Measurements from ENCODE around the gene E2F4. TPM values are rescaled to one million over a fixed set of nuclear protein-coding genes. Genes with fewer than 3 reads are reported as not detected.

E2F4 gene
- total RNA-seq, 6 experiments from 2014 or later = 14.4 to 36.4 (median 22.4) TPM

DNA sequence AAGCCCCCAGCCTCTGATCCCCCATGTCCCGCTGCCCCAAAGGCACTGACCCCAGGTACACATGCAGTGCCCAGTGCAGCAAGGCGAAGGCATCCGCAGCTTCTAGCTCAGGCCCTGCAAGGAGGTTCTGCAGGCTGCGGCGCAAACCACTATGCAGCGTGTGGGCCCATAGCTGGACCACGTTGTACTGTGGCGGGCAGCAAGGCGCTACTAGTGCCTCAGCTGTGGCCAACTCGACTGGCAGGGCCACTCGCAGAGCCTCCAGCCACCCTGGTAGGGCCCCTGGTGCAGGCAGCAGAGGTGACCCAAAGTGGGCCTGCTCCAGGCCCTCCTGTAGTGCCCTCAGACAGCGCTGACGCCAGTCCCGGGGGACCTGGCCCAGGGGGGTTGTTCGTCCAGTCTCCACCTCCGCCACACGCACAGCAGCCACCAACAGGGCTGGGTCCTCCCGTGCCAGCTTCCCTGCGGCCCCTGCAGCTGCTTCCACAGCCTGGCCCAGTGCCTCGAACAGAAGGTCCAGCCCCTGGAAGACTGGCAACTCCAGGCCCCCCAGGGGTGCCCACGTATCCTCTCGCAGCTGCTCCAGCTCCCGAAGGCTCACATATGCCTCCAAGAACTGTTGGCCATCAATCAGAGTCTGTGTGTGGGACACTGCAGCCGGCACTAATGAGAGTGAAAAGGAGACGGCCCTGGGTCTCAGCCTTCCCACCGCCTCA lies 4.6 kb upstream of the E2F4 start:
- Histone ChIP-seq H3K27me3 (no peaks in the 10 kb centered on the region), H3K27ac (no peak overlapping the region), H3K9me3 (no peaks in the 10 kb centered on the region), H3K36me3 (no peaks in the 10 kb centered on the region), H3K4me1 (peaks cover 0 to 23% (median 9%) of the 10 kb centered on the region in 4 donors), H3K4me3 (no peak overlapping the region)
- DNase-seq (no peak), ATAC-seq (no peak)
- intact Hi-C loops (cut with DNase I) = no loop called here
- WGBS (ENCODE audit: insufficient coverage, low coverage, low lambda C conversion rate, missing lambda C conversion rate) = 74% methylated on average over 4 of the region's 26 CpGs
- TF ChIP-seq, protein P1, sequence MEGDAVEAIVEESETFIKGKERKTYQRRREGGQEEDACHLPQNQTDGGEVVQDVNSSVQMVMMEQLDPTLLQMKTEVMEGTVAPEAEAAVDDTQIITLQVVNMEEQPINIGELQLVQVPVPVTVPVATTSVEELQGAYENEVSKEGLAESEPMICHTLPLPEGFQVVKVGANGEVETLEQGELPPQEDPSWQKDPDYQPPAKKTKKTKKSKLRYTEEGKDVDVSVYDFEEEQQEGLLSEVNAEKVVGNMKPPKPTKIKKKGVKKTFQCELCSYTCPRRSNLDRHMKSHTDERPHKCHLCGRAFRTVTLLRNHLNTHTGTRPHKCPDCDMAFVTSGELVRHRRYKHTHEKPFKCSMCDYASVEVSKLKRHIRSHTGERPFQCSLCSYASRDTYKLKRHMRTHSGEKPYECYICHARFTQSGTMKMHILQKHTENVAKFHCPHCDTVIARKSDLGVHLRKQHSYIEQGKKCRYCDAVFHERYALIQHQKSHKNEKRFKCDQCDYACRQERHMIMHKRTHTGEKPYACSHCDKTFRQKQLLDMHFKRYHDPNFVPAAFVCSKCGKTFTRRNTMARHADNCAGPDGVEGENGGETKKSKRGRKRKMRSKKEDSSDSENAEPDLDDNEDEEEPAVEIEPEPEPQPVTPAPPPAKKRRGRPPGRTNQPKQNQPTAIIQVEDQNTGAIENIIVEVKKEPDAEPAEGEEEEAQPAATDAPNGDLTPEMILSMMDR (IDR thresholded peaks at IDR 0.05) = no peak
- TF ChIP-seq POLR2A (IDR thresholded peaks at IDR 0.05) = no peak

DNA sequence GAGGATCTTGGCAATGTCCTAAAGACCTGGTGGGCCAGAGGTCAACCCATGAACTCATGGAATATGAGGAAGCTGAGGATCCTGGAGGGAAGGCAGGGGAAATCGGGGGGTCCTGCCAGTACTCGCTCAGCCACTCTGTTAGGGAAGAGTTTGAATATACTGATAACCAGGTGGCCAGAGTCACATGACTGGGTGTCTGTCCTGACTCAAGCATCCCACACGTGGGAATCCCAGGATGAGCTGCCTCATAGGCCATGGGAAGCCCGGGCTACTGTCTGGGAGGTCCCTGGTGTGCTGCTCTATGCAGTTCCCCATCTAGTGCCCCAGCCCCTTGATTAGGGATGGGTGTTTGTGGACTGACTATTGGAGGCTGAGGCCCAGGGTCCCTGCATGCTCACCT lies 3.6 kb upstream of the E2F4 start:
- H3K36me3 ChIP-seq = no peaks in the 10 kb centered on the region
- H3K27me3 ChIP-seq = no peaks in the 10 kb centered on the region
- no CpG with 5 or more reads among the region's 4 CpGs for WGBS (ENCODE audit: insufficient coverage, low coverage, low lambda C conversion rate, missing lambda C conversion rate)
- H3K9me3 ChIP-seq = no peaks in the 10 kb centered on the region
- H3K4me1 ChIP-seq = peaks cover 0 to 32% (median 14%) of the 10 kb centered on the region in 4 donors
- ATAC-seq (no peak), DNase-seq (no peak)
- TF ChIP-seq POLR2A (IDR thresholded peaks at IDR 0.05) = no peak
- TF ChIP-seq, protein P1 (IDR thresholded peaks at IDR 0.05) = no peak
- intact Hi-C loops (cut with DNase I) = no loop called here
- H3K4me3 ChIP-seq = no peak overlapping the region
- no peak overlapping the region for H3K27ac ChIP-seq

DNA sequence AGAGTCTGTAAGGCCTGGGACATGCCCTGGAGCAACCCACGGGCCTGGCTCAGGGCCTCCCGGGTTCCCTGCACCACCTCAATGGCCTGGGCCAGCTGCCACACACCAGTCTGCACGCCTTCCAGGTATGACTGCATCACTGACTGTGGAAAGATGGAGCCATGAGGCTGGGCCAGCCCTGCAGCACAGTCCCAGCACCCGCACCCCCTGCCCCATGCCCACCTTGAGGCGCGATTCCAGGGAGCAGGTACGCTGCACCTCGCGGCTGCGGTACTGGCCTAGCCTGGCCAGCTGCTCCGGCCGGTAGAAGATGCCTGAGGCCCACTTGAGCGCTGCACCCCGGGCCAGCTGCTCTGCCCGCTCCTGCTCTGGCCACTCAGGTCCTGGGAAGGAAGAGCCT lies 3.2 kb upstream of the E2F4 start:
- ATAC-seq (no peak), DNase-seq (no peak)
- peaks cover 0 to 37% (median 16%) of the 10 kb centered on the region in 4 donors for H3K4me1 ChIP-seq
- intact Hi-C loops (cut with DNase I) = no loop called here
- TF ChIP-seq, protein P1 (IDR thresholded peaks at IDR 0.05) = no peak
- no peak for TF ChIP-seq POLR2A (IDR thresholded peaks at IDR 0.05)
- no peak overlapping the region for H3K4me3 ChIP-seq
- no peaks in the 10 kb centered on the region for H3K27me3 ChIP-seq
- no peaks in the 10 kb centered on the region for H3K36me3 ChIP-seq
- H3K27ac ChIP-seq = no peak overlapping the region
- WGBS (ENCODE audit: insufficient coverage, low coverage, low lambda C conversion rate, missing lambda C conversion rate) = no CpG with 5 or more reads among the region's 15 CpGs
- H3K9me3 ChIP-seq = no peaks in the 10 kb centered on the region

DNA sequence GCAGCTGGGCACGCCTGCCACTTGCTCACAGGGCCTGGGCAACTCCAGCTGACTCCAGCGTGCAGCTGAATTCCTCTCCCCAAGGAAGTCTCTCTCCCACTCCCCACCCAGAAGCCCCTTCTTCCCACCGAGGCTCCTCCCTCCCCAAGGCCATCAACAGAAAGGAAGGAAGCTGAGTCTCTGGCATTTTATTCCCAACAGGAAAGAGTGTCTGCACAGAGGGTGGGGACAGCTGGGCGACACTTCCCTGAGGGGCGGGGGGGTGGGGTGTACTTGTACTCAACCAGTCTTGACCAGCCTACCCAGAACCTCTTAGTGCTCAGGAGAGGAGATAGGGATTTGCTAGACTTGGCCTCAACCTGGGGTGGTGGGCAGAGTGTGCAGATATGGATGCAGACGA lies 1.9 kb upstream of the E2F4 start, which contains the start of gene EXOC3L1:
Gene EXOC3L1 (minus strand): TSS at position 96 of the 400 bp plus-strand sequence. CDS start 460 bp downstream, outside the sequence.
- peaks cover 0 to 10% (median 6%) of the 10 kb centered on the region in 4 donors for H3K36me3 ChIP-seq
- ATAC-seq = no peak
- no peak within 1 kb of the TSS for H3K27ac ChIP-seq
- TF ChIP-seq, protein P1 (IDR thresholded peaks at IDR 0.05) = no peak
- TF ChIP-seq POLR2A (IDR thresholded peaks at IDR 0.05) = no peak
- no peak for DNase-seq
- H3K4me1 ChIP-seq = peaks cover 0 to 32% (median 10%) of the 10 kb centered on the region in 4 donors
- H3K9me3 ChIP-seq = no peaks in the 10 kb centered on the region
- WGBS (ENCODE audit: insufficient coverage, low coverage, low lambda C conversion rate, missing lambda C conversion rate) = 58% methylated on average over 6 of the region's 6 CpGs
- H3K4me3 ChIP-seq = peak within 1 kb of the TSS in 2 of 3 donors; percentile 2 to 21
- no peaks in the 10 kb centered on the region for H3K27me3 ChIP-seq
- intact Hi-C loops (cut with DNase I) = no loop called here
